Measurements from ENCODE around the gene PGC. TPM values are rescaled to one million over a fixed set of nuclear protein-coding genes. Genes with fewer than 3 reads are reported as not detected.

Gene PGC
- total and polyA plus RNA-seq, 2 of the 8 experiments (the other 6 are each of a cell fraction or from before 2014, with no cell fraction given), result 0.09 TPM; not detected in 1

GRCh38 chr6:41702089-41702745, 45.0 kb downstream of the PGC start (continued):
- TF ChIP-seq TAF7 (optimal IDR thresholded peaks at IDR 0.05; ENCODE audit: borderline replicate concordance, low read depth, low read length), result no peak
- TF ChIP-seq SIN3A (conservative IDR thresholded peaks at IDR 0.05 in 1 of 2, IDR thresholded peaks at IDR 0.05 in 1 of 2; ENCODE audit: low read depth in 1 of 2, low read length in 2 of 2), result no peak
- TF ChIP-seq HDAC6 (IDR thresholded peaks at IDR 0.05; ENCODE audit: low read depth, low read length), result no peak

All from H1 (cell line).